ENCODE results near the gene TGFBR2.

Gene TGFBR2

GRCh38 chr3:30694668-30695067 lies 88.3 kb downstream of the TGFBR2 start:
- TF ChIP-seq GATA3 (IDR thresholded peaks at IDR 0.05; ENCODE audit: low read depth, low read length) (no peak), GATA2 (IDR thresholded peaks at IDR 0.05; ENCODE audit: low read depth, low read length) (no peak)

- TF ChIP-seq GATA2 (IDR thresholded peaks at IDR 0.05; ENCODE audit: low read depth, low read length) (no peak), GATA3 (IDR thresholded peaks at IDR 0.05; ENCODE audit: low read depth, low read length) (no peak)
These were observed 89.1 kb downstream of the TGFBR2 start for GRCh38 chr3:30695302-30696061.

- TF ChIP-seq GATA2 (IDR thresholded peaks at IDR 0.05; ENCODE audit: low read depth, low read length) (no peak), GATA3 (IDR thresholded peaks at IDR 0.05; ENCODE audit: low read depth, low read length) (no peak)
These were observed 90.0 kb downstream of the TGFBR2 start for GRCh38 chr3:30696403-30696819.

GRCh38 chr3:30696896-30697295 lies 90.5 kb downstream of the TGFBR2 start:
- no peak for TF ChIP-seq GATA2 (IDR thresholded peaks at IDR 0.05; ENCODE audit: low read depth, low read length)
- no peak for TF ChIP-seq GATA3 (IDR thresholded peaks at IDR 0.05; ENCODE audit: low read depth, low read length)

GRCh38 chr3:30698549-30698948 lies 92.1 kb downstream of the TGFBR2 start:
- TF ChIP-seq GATA2 (IDR thresholded peaks at IDR 0.05; ENCODE audit: low read depth, low read length) (no peak), GATA3 (IDR thresholded peaks at IDR 0.05; ENCODE audit: low read depth, low read length) (no peak)

- TF ChIP-seq GATA2 (IDR thresholded peaks at IDR 0.05; ENCODE audit: low read depth, low read length) (no peak), GATA3 (IDR thresholded peaks at IDR 0.05; ENCODE audit: low read depth, low read length) (no peak)
These were observed 93.5 kb downstream of the TGFBR2 start for GRCh38 chr3:30699927-30700326.

- no peak for TF ChIP-seq GATA3 (IDR thresholded peaks at IDR 0.05; ENCODE audit: low read depth, low read length)
- TF ChIP-seq GATA2 (IDR thresholded peaks at IDR 0.05; ENCODE audit: low read depth, low read length) = no peak
These were observed 94.4 kb downstream of the TGFBR2 start for GRCh38 chr3:30700702-30701321.

- TF ChIP-seq GATA2 (IDR thresholded peaks at IDR 0.05; ENCODE audit: low read depth, low read length) = no peak
- TF ChIP-seq GATA3 (IDR thresholded peaks at IDR 0.05; ENCODE audit: low read depth, low read length) = no peak
These were observed 95.8 kb downstream of the TGFBR2 start for GRCh38 chr3:30702038-30702827.

- TF ChIP-seq GATA2 (IDR thresholded peaks at IDR 0.05; ENCODE audit: low read depth, low read length) (no peak), GATA3 (IDR thresholded peaks at IDR 0.05; ENCODE audit: low read depth, low read length) (no peak)
These were observed 96.5 kb downstream of the TGFBR2 start for GRCh38 chr3:30702828-30703397.

GRCh38 chr3:30704931-30705890 lies 98.8 kb downstream of the TGFBR2 start:
- no peak for TF ChIP-seq GATA3 (IDR thresholded peaks at IDR 0.05; ENCODE audit: low read depth, low read length)

GRCh38 chr3:30707825-30708224 lies 101.4 kb downstream of the TGFBR2 start:
- TF ChIP-seq GATA2 (IDR thresholded peaks at IDR 0.05; ENCODE audit: low read depth, low read length) (no peak), GATA3 (IDR thresholded peaks at IDR 0.05; ENCODE audit: low read depth, low read length) (no peak)

GRCh38 chr3:30708472-30708871 lies 102.1 kb downstream of the TGFBR2 start:
- TF ChIP-seq GATA3 (IDR thresholded peaks at IDR 0.05; ENCODE audit: low read depth, low read length) (no peak), GATA2 (IDR thresholded peaks at IDR 0.05; ENCODE audit: low read depth, low read length) (no peak)

GRCh38 chr3:30710017-30710416 lies 103.6 kb downstream of the TGFBR2 start:
- TF ChIP-seq GATA3 (IDR thresholded peaks at IDR 0.05; ENCODE audit: low read depth, low read length) (no peak), GATA2 (IDR thresholded peaks at IDR 0.05; ENCODE audit: low read depth, low read length) (no peak)
